Activated CD4-positive, CD25-positive, alpha-beta regulatory T cell treated with anti-CD3 and anti-CD28 coated beads, Interleukin-2, amount 50 U/mL, for 24 hours (primary cell): ENCODE data around the gene PRDM15.

ENCODE experiments used
- ATAC-seq, 2 donors: fragments of 150-1000 bp; cut with Tn5 transposase; one replicate each; pipeline ENCODE4 v1.10.0; 2021; ENCODE audit warnings: mild to moderate bottlenecking in 1 of 2, moderate library complexity in 1 of 2

PRDM15 gene

GRCh38 chr21:41774467-41775148, 104.5 kb downstream of the PRDM15 start:
- no peak for ATAC-seq

- no peak for ATAC-seq
Measured at GRCh38 chr21:41772351-41773080, 106.6 kb downstream of the PRDM15 start.

- ATAC-seq, result no peak
Measured at GRCh38 chr21:41771625-41771945, 107.6 kb downstream of the PRDM15 start.

GRCh38 chr21:41770901-41771624, 108.1 kb downstream of the PRDM15 start:
- ATAC-seq, result no peak

GRCh38 chr21:41769933-41770332, 109.2 kb downstream of the PRDM15 start:
- no peak for ATAC-seq

- ATAC-seq, result no peak
Measured at GRCh38 chr21:41769521-41769920, 109.6 kb downstream of the PRDM15 start.

DNA sequence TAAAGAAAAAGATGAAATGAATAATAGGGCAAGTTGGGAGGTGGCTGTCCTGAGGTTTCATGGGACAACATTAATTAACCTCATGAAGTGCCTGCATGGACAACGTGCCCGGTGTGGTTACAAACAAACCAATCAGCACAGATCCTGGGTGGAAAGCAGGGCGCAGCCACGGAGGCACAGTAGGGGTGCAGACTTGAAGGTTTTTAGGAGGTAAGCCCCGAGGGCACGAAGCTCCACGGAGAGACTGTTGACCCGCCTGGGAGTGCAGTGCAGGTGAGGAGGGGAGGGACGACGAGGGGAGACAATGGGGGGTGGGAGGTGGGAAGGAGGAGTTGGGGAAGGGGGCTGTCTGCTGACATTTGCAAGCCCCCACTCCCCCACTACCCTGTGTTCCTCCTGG, 110.0 kb downstream of the PRDM15 start:
- no peak for ATAC-seq

DNA sequence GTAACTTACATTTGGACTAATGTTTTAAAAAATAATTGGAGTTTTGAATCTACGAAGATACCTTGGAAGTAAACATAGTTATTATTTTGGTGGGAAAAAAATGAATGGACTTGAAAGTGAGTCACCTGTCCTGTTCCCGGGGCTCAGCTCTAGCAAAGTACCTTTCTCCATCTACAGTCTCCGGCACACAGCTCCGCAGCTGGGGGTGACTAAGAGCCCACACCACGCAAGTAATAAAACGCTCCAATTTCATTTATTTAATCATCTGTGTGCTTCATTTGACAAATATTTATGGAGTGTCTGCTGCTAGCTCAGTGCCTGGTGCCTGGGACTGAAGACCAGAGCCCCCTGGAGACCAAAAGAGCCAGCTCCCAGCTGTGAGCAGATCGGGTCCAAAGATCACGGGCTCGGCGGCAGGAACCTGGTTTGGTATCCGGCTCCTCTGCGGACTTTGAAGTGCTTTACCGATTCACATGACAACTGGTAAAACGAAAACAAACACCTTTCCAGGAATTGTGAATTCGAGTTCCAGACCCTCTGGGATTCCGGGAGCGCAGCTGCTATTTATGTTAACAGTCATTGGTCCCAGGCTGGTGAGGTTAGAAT, 110.6 kb downstream of the PRDM15 start:
- ATAC-seq, result peak; percentile 55 to 59

DNA sequence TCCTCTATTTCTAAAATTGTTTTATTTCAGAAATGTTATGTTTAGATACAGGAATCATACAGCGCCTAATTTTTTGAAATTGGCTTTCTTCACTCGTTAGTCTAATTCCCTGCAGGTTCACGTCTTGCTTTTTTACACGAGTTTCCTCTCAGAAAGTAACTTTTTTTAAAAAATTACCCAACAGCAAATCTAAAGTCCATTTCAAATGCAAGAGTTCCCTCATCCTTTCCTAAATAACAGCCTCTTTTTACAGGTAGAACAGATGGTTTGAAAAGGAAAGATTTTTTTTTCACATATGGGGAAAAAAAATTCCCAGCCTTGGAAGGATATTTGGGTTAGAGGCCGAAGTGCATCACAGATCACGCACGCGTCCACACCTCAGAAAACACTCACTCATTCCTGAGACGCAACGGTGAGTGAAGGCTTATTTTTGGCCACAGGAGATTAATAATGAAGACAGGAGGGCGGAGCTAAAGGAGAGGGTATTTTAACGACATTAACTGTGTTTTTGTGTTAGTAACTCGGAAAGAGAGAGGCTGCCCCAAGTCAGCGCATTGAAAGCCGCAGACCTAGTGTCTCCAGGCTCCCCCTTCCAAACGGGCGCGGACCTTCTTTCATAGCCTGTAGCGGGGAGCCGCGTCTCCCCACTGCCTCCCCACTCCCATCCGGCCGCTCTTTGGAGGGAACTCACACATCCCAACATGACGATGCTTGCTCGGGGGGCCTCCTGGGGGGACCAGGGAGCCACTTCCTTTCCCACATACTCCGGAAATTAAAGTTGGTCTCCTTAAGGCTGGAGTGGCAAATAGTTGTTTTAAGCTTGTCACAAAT, 111.3 kb downstream of the PRDM15 start:
- peak in 1 of 2 donors; percentile 36 for ATAC-seq

DNA sequence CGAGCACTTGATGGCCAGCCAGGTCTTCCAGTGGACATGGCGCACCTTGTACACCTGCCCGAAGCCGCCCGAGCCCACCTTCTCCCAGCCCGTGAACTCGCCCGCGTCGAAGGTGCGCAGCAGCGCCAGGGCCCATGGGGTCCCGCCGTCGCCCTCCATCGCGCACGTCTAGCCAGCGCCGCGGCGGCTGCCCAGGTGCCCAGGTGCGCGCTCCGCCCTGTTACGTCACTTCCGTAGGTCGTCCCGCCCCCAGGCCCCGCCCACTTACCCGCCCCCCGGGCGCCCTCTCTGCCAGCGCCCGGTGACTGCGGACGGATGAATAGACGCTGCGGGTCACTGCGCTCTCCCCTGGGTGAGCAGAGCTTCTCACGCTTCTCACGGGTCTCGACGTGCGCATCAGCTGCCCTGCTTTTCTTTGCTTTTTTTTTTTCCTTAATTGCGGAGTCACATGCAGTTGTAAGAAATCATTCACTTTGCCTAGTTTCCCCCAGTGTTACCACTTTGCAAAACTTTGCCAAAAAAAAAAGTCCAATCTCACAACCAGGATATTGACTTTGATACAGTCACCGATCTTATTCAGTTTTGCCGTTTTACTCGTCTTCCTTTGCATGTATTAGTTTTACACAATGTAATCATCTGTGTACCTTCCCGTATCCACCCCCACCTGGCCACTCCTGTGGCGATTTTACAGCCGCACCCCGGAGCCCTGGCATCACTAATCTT, 112.1 kb downstream of the PRDM15 start, which contains the start of gene RIPK4:
TSS of gene RIPK4 (minus strand) at position 170 of the 723 bp plus-strand sequence. CDS start at position 159, 11 bp downstream.
- peak; percentile 48 to 62 for ATAC-seq

GRCh38 chr21:41765973-41766882, 112.9 kb downstream of the PRDM15 start:
- no peak for ATAC-seq

- no peak for ATAC-seq
Measured at GRCh38 chr21:41765420-41765821, 113.7 kb downstream of the PRDM15 start.

- ATAC-seq, result no peak
Measured at GRCh38 chr21:41764558-41765419, 114.4 kb downstream of the PRDM15 start.

- no peak for ATAC-seq
Measured at GRCh38 chr21:41763996-41764395, 115.1 kb downstream of the PRDM15 start.

DNA sequence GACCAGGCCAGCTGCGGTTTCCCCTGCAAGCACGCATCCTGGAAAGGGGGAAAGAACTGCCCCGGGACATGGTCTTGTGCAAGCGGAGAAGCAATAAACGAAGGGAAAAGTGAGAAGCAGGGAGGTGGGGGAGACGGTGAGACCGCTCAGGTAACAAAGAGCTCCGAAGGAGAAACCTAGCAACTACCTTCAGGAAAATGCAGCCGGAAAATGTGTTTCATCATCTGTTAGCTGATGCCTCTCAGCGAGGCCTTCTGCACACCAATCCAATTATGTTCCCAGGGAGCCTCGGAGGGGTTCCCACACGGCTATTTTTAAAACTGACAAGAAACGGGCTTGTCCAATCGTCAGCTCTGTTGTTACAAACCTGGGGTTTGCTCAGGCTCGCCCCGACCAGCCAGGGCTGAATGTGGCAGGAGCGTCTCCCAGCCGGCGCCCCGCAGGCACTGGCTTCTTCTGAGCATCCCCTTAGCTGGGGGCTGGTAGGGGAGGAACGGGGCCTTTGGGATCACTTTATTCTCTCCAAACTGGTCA, 115.7 kb downstream of the PRDM15 start:
- ATAC-seq, result no peak

- no peak for ATAC-seq
Measured at GRCh38 chr21:41762753-41763152, 116.4 kb downstream of the PRDM15 start.

- no peak for ATAC-seq
Measured at GRCh38 chr21:41761934-41762635, 117.1 kb downstream of the PRDM15 start.

DNA sequence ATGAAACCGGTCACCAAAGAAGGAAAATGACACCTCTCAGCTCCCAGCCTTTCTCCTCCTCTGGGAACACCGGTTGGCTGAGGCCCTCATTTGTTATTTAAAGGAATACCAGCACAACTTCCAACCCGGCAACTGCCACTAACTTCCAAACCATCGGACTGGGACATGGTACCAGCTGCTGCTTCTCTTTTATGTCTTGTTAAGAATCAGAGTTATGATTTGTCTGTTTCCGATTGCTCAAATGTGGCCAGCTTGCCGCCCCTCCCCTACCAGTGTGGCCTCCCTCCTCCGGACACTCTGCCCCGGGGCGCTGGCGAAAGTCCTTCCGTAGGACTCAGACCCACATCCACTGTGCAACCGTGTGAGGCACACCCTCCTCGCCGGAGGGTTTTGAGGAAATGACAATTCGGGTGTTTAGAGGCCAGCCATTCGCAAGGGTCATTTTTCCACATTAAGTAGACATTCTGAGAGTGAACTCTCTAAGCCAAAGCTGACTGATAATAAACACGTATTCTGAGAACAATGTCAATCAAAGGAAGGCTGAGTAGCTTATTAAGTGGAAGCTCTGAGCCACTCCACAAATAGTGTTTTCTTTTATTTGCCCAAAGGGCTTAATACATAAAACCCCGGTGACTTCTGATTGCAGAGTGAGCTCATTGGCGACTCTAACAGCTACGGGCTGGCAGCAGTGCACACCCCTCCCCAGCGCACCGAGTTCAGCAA, 117.8 kb downstream of the PRDM15 start:
- no peak for ATAC-seq
